Measurements from ENCODE around the gene SV2C. TPM values are rescaled to one million over a fixed set of nuclear protein-coding genes. Genes with fewer than 3 reads are reported as not detected.

Gene SV2C
- total RNA-seq, 1 donor from 2014 or later, result 0.48 TPM

GRCh38 chr5:76342474-76342873, 259.3 kb downstream of the SV2C start:
- no peak overlapping the region for H3K27ac Mint-ChIP-seq
- no peak overlapping the region for H3K4me3 Mint-ChIP-seq (ENCODE audit: low read depth)
- no peak for DNase-seq (ENCODE audit: low spot score, unreplicated experiment)

GRCh38 chr5:76345582-76345981, 262.4 kb downstream of the SV2C start:
- no peaks in the 10 kb centered on the region for H3K27me3 Mint-ChIP-seq
- no peak overlapping the region for H3K4me3 Mint-ChIP-seq (ENCODE audit: low read depth)
- peaks cover 3% of the 10 kb centered on the region for H3K4me1 Mint-ChIP-seq (ENCODE audit: low read depth)

More at GRCh38 chr5:76342474-76342873, 259.3 kb downstream of the SV2C start:
- Mint-ChIP-seq H3K36me3 (ENCODE audit: insufficient read depth) (no peaks in the 10 kb centered on the region), H3K9me3 (ENCODE audit: low read depth) (peaks cover 4% of the 10 kb centered on the region), H3K4me1 (ENCODE audit: low read depth) (peaks cover 5% of the 10 kb centered on the region), H3K27me3 (no peaks in the 10 kb centered on the region)
- TF ChIP-seq CTCF (IDR thresholded peaks at IDR 0.05; ENCODE audit: unreplicated experiment), result no peak

GRCh38 chr5:76351176-76351575, 268.0 kb downstream of the SV2C start:
- Mint-ChIP-seq H3K36me3 (ENCODE audit: insufficient read depth) (no peaks in the 10 kb centered on the region), H3K27me3 (no peaks in the 10 kb centered on the region), H3K4me3 (ENCODE audit: low read depth) (no peak overlapping the region), H3K4me1 (ENCODE audit: low read depth) (peaks cover 4% of the 10 kb centered on the region), H3K27ac (no peak overlapping the region), H3K9me3 (ENCODE audit: low read depth) (no peaks in the 10 kb centered on the region)
- no peak for DNase-seq (ENCODE audit: low spot score, unreplicated experiment)
- TF ChIP-seq CTCF (IDR thresholded peaks at IDR 0.05; ENCODE audit: unreplicated experiment), result no peak

More at GRCh38 chr5:76345582-76345981, 262.4 kb downstream of the SV2C start:
- Mint-ChIP-seq H3K36me3 (ENCODE audit: insufficient read depth) (no peaks in the 10 kb centered on the region), H3K9me3 (ENCODE audit: low read depth) (peaks cover 4% of the 10 kb centered on the region), H3K27ac (no peak overlapping the region)
- no peak for TF ChIP-seq CTCF (IDR thresholded peaks at IDR 0.05; ENCODE audit: unreplicated experiment)
- DNase-seq (ENCODE audit: low spot score, unreplicated experiment), result no peak

GRCh38 chr5:76351577-76351976, 268.4 kb downstream of the SV2C start:
- no peaks in the 10 kb centered on the region for H3K27me3 Mint-ChIP-seq
- no peak for TF ChIP-seq CTCF (IDR thresholded peaks at IDR 0.05; ENCODE audit: unreplicated experiment)
- no peaks in the 10 kb centered on the region for H3K9me3 Mint-ChIP-seq (ENCODE audit: low read depth)
- no peaks in the 10 kb centered on the region for H3K36me3 Mint-ChIP-seq (ENCODE audit: insufficient read depth)
- peaks cover 4% of the 10 kb centered on the region for H3K4me1 Mint-ChIP-seq (ENCODE audit: low read depth)
- H3K4me3 Mint-ChIP-seq (ENCODE audit: low read depth), result no peak overlapping the region
- no peak for DNase-seq (ENCODE audit: low spot score, unreplicated experiment)
- H3K27ac Mint-ChIP-seq, result no peak overlapping the region

GRCh38 chr5:76356887-76357286, 273.7 kb downstream of the SV2C start:
- Mint-ChIP-seq H3K4me3 (ENCODE audit: low read depth) (no peak overlapping the region), H3K36me3 (ENCODE audit: insufficient read depth) (no peaks in the 10 kb centered on the region), H3K4me1 (ENCODE audit: low read depth) (peaks cover 15% of the 10 kb centered on the region), H3K9me3 (ENCODE audit: low read depth) (no peaks in the 10 kb centered on the region), H3K27ac (no peak overlapping the region), H3K27me3 (peaks cover 47% of the 10 kb centered on the region)
- no peak for TF ChIP-seq CTCF (IDR thresholded peaks at IDR 0.05; ENCODE audit: unreplicated experiment)
- DNase-seq (ENCODE audit: low spot score, unreplicated experiment), result no peak

Measured in progenitor cell of endocrine pancreas (in vitro differentiated cells).